GM23248 (cell line): Measurements from ENCODE around the gene ARF1.

Source experiments
- EZH2 ChIP-seq: fragments of 200-600 bp; sonication (generic); IDR thresholded peaks from 2 replicates; pipeline ENCODE4 v1.6.1; 2018; ENCODE audit warnings: antibody characterized with exemption, mild to moderate bottlenecking; ENCODE audit not compliant: insufficient read depth, poor library complexity, severe bottlenecking
- EZH2phosphoT487 ChIP-seq: fragments of 200-600 bp; sonication (generic); IDR thresholded peaks from 2 replicates; pipeline ENCODE4 v1.6.1; 2018; ENCODE audit warnings: antibody characterized with exemption, moderate library complexity, mild to moderate bottlenecking, low read depth; ENCODE audit not compliant: insufficient read depth

- no peak for TF ChIP-seq EZH2phosphoT487
- TF ChIP-seq EZH2: no peak
Measured at GRCh38 chr1:228146417-228147150, 64.1 kb downstream of the ARF1 start.
